NCI-H2171 (cell line): ENCODE data around the gene U2AF1L4.

ENCODE experiments used
- DNase-seq: peaks from one replicate; lab custom pipeline; 2025; lab: John Stamatoyannopoulos, UW

The U2AF1L4 gene

DNA sequence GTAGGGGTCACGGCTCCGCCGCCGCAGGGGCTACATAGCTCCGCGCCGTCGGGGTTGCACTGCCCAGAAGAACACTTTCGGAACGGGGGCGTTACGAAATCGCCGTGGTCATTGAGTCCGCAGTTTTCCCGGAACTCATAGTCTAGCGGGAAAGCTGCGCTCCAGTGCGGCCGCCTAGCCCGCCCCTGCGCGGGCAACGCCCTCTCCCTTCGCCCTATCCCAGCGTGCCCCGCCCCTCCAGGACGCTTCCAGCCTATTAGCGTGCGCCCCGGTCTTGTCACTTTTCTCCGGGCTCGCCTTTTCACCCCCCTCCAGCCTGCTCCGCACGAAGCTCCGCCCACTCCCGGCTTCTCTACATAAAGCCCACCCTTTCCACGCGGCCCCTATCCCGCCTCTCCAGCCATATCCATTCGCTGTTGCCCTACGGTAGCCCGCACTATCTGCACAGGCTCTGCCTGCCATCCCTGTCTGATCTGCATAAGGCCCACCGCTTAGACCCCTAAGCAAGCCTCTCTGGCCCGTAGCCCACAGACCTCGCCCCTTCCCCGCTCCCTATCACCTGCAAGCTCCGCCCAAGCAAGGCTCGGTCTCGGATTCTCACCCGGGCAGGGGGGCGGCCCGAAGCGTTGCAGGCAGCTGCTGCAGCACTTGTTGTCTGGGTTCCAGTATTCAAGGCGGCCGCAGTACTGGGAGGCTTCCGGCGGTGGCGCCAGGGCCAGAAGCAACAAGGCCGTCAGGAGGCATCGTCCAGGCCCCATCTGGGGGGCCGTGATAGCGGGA, 4.6 kb downstream of the U2AF1L4 start:
- peak; percentile 99 for DNase-seq

DNA sequence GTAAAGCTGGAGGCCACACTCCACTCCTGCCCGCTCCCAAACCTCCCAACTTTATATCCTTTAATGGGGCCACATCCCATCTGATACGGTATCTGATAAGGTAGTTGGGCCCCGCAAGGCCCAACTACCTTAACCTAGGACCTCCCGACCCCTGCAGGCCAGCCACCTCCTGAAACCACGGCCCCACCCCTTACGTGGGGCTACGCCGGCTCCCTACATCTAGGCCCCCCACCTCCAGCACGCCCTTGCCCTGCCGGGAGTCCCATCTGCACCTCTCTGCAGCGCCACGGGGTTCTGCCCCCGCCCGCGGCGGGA, 5.2 kb downstream of the U2AF1L4 start:
- peak; percentile 41 for DNase-seq

DNA sequence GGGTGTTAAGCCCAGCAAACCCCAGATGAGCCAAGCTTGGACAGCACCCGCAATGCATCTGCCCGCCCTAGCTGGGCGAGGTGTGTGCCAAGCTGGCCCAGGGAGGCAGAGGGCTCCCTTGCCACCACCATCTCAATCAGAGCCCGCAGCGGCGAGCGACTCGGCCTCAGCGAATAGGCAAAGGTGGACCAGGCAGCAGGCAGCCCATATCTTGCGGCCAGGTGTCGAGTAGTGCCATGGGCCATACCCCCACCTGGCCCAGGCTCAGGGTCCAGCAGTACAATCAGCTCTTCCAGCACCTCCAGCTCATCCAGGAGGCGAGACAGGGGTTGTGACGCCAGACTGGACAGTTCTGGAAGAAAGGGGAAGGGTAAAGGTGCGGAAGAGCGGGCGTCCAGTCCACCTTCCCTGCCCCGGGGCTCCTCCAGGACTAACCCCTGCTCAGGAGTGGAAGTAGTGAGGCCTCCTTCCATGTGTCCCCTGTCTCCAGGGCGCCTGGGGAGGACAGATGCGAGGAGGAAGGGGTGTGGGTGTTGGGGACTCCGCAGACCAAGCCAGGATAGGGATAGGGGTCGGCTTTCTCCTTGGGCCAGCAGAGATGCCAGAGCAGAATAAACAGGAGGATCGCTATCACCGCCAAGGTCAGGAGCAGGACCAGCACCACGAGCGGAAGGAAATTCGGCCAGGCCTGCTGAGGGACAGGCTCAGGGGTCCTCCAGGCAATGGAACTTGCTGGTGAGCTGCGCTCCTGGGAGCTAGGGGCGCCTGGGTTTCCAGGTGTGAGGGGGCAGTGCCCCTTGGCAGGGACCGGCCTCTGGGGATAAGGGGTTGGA, 5.7 kb downstream of the U2AF1L4 start:
- DNase-seq = no peak

DNA sequence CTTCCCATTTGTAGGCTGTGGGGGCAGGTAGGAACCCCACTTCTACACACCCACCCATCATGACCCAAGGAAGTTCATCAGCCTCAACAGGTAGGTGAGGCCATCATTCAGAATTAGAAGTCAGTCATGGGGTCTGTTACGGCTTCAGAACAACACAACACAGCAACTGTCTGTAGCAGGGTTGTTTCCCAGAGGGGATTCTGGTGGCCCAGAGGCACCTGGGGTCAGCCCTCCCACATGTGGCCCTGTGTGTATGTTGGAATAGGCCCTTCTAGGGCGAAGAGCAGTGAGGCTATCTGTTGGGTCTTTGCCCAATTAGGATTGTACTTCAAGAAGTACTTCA, 6.4 kb downstream of the U2AF1L4 start:
- no peak for DNase-seq

DNA sequence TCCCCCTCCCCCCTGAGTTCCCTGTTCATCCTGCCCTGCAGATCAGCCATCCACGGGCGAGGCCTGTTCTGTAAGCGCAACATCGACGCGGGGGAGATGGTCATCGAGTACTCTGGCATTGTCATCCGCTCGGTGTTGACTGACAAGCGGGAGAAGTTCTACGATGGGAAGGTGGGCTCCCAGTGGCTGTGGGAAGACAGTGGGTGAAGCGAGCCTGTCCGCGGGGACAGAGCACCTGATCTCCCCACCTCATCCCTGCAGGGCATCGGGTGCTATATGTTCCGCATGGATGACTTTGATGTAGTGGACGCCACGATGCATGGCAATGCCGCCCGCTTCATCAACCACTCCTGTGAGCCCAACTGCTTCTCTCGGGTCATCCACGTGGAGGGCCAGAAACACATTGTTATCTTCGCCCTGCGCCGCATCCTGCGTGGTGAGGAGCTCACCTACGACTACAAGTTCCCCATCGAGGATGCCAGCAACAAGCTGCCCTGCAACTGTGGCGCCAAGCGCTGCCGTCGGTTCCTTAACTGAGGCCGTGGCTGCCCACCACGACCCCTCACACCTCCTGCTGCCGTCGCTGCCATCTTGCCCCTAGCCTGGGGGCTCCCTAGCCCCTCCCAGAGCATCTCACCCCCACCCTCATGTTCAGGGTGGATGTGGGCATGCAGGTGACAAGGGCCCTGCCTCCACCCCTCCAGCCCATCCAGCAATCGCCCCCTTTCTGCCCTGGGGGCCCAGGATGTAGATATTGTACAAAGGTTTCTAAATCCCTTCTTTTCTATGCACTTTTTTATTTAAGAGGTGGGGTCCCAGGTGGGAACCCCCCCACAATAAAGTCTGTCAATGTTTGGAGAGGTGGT, 7.0 kb downstream of the U2AF1L4 start:
- DNase-seq = no peak

DNA sequence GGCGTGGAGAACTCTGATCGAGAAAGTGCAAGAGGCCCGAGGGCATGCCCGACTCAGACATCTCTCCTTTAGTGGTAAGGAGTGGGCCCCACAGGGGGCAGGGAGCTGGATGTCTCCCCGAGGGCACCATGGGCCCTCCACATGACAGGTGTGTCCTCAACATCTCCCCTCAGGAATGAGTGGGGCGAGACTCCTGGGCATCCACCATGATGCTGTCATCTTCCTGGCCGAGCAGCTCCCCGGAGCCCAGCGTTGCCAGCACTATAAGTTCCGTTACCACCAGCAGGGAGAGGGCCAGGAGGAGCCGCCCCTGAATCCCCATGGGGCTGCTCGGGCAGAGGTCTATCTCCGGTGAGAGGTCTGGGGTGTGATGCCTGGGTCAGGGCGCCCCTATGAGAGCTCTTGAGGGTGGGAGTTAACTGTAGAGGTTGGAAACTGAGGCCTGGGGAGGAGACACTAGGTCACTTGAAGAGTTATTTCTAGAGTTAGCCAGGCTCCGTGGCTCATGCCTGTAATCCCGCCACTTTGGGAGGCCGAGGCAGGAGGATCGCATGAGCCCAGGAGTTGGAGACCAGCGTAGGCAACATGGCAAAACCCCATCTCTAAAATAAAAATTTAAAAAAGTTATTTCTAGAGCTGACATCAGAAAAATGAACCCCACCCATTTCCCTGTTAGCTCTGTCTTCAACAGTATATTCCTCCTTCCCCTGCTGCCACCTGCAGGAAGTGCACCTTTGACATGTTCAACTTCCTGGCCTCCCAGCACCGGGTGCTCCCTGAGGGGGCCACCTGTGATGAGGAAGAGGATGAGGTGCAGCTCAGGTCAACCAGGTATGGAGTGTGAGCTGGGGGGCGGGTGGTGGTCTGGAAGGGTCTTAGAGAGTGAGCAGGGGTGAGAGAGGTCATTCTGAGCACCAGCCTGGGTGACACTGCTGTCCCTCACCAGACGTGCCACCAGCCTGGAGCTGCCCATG, 8.0 kb downstream of the U2AF1L4 start:
- DNase-seq = no peak

DNA sequence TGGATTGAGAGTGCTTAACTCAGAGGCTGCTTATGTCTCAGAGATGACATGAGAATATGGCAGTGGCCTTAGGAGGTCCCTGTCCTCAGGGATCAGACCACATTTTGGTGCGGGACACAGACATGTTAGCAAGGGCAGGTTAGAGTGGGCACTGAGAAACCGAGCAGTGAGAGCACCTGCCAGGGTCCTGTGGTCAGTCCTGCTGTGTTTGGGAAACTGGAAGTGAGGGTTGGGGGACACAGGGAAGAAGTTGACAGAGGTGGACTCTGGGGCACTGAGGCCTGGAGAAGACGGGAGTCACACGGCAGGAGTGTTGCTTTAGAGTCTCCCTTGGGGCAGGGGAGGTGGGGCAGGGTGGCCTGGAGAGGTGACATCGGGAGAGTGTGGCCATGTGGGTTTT, 10.3 kb downstream of the U2AF1L4 start:
- no peak for DNase-seq

DNA sequence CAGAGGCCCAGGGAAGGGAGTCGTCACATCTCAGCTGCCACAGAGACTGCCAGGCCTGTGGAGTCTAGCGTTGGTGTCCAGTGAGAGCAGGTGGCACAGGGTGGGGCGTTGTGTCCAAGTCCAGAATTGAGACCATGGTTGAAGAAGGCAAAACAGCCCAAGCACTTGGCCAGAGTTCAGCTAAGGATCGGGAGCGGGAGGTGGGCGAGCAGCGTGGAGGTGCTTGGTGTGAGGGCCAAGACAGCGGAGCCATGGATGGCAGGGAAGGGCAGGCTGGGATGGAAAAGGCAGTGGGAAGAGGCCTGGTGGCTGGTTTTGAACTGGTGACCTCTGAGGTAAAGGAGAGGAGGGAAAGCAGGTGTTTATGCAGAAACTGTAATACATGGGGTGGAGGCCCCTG, 10.9 kb downstream of the U2AF1L4 start:
- no peak for DNase-seq

DNA sequence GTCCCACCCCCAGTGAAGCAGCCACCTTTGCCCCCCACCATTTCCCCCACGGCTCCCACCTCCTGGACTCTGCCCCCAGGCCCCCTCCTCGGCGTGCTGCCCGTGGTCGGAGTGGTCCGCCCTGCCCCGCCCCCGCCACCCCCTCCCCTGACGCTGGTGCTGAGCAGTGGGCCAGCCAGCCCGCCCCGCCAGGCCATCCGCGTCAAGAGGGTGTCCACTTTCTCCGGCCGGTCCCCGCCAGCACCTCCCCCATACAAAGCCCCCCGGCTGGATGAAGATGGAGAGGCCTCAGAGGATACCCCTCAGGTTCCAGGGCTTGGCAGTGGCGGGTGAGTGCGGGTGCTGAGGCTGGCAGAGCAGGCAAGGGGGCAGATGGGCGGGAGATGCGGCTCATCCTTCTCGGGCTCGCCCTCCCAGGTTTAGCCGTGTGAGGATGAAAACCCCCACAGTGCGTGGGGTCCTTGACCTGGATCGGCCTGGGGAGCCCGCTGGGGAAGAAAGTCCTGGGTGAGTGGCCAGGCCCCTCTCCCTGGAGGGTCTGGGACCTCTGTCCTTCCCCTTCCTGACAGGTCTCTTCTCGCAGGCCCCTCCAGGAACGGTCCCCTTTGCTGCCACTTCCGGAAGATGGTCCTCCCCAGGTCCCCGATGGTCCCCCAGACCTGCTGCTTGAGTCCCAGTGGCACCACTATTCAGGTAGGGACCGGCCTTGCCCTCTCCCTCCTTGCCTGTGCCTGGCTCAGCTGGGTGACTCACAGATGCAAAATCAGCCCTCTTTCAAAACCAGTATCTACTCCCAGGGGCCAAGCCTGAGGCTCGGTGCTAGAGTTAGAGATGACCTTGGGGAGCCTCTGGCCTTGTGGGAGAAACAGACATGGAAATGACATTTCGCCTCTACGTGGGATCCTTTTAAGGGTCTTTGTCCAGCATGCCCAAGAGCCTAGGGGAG, 11.8 kb downstream of the U2AF1L4 start:
- DNase-seq = no peak

DNA sequence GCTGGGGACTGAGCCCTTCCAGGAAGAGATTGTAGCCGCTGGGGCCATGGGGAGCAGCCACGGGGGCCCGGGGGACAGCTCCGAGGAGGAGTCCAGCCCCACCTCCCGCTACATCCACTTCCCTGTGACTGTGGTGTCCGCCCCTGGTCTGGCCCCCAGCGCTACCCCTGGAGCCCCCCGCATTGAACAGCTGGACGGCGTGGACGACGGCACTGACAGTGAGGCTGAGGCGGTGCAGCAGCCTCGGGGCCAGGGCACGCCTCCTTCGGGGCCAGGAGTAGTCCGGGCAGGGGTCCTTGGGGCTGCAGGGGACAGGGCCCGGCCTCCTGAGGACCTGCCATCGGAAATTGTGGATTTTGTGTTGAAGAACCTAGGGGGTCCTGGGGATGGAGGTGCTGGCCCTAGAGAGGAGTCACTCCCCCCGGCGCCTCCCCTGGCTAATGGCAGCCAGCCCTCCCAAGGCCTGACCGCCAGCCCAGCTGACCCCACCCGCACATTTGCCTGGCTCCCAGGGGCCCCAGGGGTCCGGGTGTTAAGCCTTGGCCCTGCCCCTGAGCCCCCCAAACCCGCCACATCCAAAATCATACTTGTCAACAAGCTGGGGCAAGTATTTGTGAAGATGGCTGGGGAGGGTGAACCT, 12.6 kb downstream of the U2AF1L4 start:
- no peak for DNase-seq

DNA sequence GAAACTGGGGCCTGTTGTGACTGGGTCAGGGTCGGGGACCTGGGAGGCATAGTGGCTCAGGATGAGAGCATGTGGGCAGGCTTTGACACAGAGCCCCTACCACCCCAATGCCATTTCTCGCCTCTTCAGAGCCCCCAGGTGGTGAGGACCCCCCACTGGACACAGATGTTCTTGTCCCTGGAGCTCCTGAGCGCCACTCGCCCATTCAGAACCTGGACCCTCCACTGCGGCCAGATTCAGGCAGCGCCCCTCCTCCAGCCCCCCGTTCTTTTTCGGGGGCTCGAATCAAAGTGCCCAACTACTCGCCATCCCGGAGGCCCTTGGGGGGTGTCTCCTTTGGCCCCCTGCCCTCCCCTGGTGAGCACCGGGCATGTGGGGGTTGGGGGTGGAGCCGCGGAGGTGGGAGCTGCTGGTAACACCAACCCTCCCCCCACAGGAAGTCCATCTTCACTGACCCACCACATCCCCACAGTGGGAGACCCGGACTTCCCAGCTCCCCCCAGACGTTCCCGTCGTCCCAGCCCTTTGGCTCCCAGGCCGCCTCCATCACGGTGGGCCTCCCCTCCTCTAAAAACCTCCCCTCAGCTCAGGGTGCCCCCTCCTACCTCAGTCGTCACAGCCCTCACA, 13.3 kb downstream of the U2AF1L4 start:
- DNase-seq = no peak

DNA sequence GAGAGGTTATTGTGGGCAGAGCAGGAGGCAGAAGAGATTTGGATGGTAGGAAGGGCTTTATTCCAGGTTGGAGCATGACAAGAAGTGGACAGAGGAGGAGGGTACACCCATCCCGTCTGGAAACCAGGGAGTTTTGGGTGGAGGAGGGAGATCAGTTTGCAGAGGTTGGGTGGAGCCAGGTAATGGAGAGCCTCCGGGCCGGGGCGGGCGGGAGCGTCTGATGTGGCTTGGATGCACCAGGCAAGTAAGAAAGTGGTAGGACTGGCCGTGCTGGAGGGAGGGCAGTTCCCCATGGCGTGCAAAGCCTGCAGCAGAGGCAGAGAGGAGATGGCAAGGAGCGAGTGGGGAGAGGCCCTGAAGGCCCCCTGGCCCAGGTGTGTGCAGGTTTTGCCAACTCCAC, 13.9 kb downstream of the U2AF1L4 start:
- no peak for DNase-seq

DNA sequence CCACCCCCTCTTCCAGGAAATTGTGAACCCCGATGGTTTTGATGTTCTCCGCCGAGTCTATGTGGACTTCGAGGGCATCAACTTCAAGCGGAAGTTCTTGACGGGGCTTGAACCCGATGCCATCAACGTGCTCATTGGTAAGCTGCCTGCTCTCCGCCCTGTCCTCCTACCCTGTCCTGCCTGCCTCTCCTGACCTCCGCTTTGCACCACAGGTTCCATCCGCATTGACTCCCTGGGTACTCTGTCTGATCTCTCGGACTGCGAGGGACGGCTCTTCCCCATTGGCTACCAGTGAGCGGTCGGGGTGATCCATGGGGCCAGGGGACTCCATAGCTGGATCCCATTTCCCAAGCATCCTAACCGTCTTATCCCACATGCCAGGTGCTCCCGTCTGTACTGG, 14.9 kb downstream of the U2AF1L4 start:
- no peak for DNase-seq

DNA sequence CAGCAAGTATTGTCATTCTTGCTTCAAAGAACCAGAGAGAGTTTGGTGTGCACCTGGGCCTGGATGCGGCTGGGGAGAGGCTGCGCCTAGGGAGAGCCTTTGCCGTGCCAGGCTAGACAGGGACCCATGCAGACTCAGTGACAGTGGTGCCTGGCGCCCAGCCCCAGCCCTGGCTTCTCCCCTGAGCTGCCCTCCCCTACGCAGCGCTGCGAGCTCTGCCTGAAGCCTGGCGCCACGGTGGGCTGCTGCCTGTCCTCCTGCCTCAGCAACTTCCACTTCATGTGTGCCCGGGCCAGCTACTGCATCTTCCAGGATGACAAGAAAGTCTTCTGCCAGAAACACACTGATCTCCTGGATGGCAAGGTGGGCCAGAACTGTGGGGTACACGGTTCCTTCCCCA, 15.5 kb downstream of the U2AF1L4 start:
- DNase-seq = no peak

DNA sequence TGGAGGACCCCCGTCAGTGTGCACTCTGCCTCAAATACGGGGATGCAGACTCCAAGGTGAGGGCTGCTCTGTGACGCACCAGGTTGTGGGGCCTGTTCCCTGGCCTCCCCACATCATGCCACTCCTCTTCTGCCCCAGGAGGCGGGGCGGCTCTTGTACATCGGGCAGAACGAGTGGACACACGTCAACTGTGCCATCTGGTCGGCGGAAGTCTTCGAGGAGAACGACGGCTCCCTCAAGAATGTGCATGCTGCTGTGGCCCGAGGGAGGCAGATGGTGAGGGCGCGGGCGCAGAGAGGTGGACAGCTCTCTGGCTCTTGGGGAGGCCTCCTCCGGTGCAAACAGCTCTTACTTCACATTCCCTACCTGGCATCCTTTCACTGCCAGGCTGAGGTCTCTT, 16.2 kb downstream of the U2AF1L4 start:
- no peak for DNase-seq

DNA sequence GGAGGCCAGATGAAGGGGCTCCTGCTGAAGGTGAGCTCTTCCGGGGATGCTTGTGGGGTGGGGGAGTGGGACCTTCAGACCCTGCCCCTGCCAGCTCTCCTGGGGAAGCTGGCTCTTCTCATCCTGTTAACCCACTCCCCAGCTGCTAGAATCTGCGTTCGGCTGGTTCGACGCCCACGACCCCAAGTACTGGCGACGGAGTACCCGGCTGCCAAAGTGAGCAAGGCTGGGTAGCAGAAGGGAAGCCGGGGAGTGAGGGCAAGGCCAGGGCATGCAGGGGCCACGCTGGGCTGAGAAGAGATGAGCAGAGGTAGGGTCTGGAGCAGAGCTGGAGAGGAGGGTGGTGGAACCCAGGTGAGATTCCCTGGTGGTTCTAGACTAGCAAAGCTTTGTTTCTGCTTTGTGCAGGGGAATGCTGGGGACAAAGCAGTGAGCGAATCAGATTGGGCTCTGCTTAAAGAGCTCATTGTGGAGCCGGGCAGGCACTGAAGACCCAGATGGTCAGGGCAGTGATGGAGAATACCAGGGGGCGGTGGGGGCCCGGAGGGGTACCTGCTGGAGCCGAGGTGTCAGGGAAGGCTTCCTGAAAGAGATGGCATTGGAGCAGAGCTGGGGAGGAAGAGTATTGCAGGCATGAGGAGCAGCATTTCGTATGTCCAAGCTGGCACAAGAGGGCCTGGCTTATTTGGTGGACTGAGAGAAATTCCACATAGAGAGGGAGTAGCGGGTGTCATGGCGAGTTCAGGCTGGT, 17.1 kb downstream of the U2AF1L4 start:
- DNase-seq = no peak

DNA sequence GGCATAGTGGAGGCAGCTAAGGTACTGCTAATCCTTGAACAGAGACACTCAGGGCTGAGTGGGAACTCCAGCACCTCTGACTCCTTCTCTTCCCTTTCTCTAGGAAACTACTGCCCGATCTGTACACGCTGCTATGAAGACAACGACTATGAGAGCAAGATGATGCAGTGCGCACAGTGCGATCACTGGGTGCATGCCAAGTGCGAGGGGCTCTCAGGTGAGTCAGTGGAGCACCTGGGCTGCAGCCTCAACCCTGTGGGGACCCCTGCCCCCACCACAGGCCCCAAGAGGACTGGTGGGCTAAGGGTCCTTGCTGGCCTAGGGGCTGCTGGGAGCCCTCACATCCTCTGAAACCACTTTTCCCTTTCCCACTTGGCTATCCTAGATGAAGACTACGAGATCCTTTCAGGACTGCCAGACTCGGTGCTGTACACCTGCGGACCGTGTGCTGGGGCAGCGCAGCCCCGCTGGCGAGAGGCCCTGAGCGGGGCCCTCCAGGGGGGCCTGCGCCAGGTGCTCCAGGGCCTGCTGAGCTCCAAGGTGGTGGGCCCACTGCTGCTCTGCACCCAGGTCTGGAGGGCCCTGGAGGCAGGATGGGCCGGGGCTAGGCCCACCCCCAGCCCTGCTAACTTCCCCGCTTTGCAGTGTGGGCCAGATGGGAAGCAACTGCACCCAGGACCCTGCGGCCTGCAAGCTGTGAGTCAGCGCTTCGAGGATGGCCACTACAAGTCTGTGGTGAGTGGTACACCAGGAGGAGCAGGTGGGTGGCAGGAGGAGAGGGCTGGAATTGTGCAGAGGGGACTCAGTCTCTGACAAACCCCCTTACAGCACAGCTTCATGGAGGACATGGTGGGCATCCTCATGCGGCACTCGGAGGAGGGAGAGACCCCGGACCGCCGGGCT, 17.9 kb downstream of the U2AF1L4 start:
- no peak for DNase-seq
